ENCODE data around the gene ICE1.
"Not testable (repeated sequence)": the region's sequence is repeated elsewhere in the genome, so short reads cannot be mapped to it uniquely, and the experiment has no call there.

The ICE1 gene

GRCh38 chr5:5494489-5495402, 72.3 kb downstream of the ICE1 start:
- DNase-seq, result peak; percentile 80

- DNase-seq, result peak; percentile 85
Observed at GRCh38 chr5:5497152-5497788, 74.8 kb downstream of the ICE1 start.

- no peak for DNase-seq
Observed at GRCh38 chr5:5499442-5499841, 77.0 kb downstream of the ICE1 start.

- DNase-seq, result no peak
Observed at GRCh38 chr5:5504325-5504724, 81.8 kb downstream of the ICE1 start.

- DNase-seq, result no peak
Observed at GRCh38 chr5:5505815-5506214, 83.3 kb downstream of the ICE1 start.

GRCh38 chr5:5508391-5508790, 85.9 kb downstream of the ICE1 start:
- DNase-seq, result no peak

GRCh38 chr5:5511904-5512416, 89.5 kb downstream of the ICE1 start:
- DNase-seq, result no peak

- no peak for DNase-seq
Observed at GRCh38 chr5:5512543-5512942, 90.1 kb downstream of the ICE1 start.

GRCh38 chr5:5520622-5521021, 98.1 kb downstream of the ICE1 start:
- DNase-seq, result not testable (repeated sequence)

- no peak for DNase-seq
Observed at GRCh38 chr5:5521029-5521428, 98.6 kb downstream of the ICE1 start.

- DNase-seq, result no peak
Observed at GRCh38 chr5:5521478-5521877, 99.0 kb downstream of the ICE1 start.

GRCh38 chr5:5522336-5522735, 99.9 kb downstream of the ICE1 start:
- no peak for DNase-seq

GRCh38 chr5:5523066-5523505, 100.6 kb downstream of the ICE1 start:
- DNase-seq, result no peak

- no peak for DNase-seq
Observed at GRCh38 chr5:5524327-5524726, 101.8 kb downstream of the ICE1 start.

GRCh38 chr5:5531371-5531770, 108.9 kb downstream of the ICE1 start:
- DNase-seq, result no peak

GRCh38 chr5:5532306-5533076, 110.0 kb downstream of the ICE1 start:
- no peak for DNase-seq

- DNase-seq, result no peak
Observed at GRCh38 chr5:5533927-5534326, 111.5 kb downstream of the ICE1 start.

- no peak for DNase-seq
Observed at GRCh38 chr5:5534333-5534732, 111.9 kb downstream of the ICE1 start.

GRCh38 chr5:5536871-5537270, 114.4 kb downstream of the ICE1 start:
- no peak for DNase-seq

GRCh38 chr5:5537426-5537825, 114.9 kb downstream of the ICE1 start:
- peak; percentile 28 for DNase-seq

- peak; percentile 47 for DNase-seq
Observed at GRCh38 chr5:5539590-5539989, 117.1 kb downstream of the ICE1 start.
